Mesodermal cell (in vitro differentiated cells): Measurements from ENCODE around the gene PIGM.

Experiments
- H3K27ac ChIP-seq: 2 replicates; pipeline ENCODE4 v1.7.0; 2013; ENCODE audit warnings: mild to moderate bottlenecking, low read depth, low read length, moderate library complexity; ENCODE audit not compliant: severe bottlenecking
- H3K36me3 ChIP-seq: 2 replicates; pipeline ENCODE4 v1.7.1; 2013; ENCODE audit warnings: mild to moderate bottlenecking, low read length, moderate library complexity; ENCODE audit not compliant: control insufficient read depth, insufficient read depth
- H3K4me1 ChIP-seq: one replicate; pipeline ENCODE4 v1.7.1; 2013; ENCODE audit warnings: mild to moderate bottlenecking, low read length; ENCODE audit not compliant: insufficient read depth, control insufficient read depth, poor library complexity, severe bottlenecking
- H3K4me3 ChIP-seq: 2 replicates; pipeline ENCODE4 v1.7.0; 2013; ENCODE audit warnings: low read length, control low read depth, mild to moderate bottlenecking; ENCODE audit not compliant: insufficient read depth, poor library complexity, severe bottlenecking; ENCODE audit errors: extremely low read depth
- H3K9me3 ChIP-seq: 2 replicates; pipeline ENCODE4 v1.7.1; 2013; ENCODE audit warnings: mild to moderate bottlenecking, low read length, moderate library complexity; ENCODE audit not compliant: control insufficient read depth
- WGBS, 2 experiments: methylation state at CpG; one replicate each; pipeline ENCODE4 v1.1.5; 2013; ENCODE audit warnings: missing lambda C conversion rate in 2 of 2; ENCODE audit not compliant: insufficient coverage in 2 of 2; 5-methylcytosine and 5-hydroxymethylcytosine counted together

Gene PIGM

GRCh38 chr1:160045653-160046052 is 13.9 kb upstream of the PIGM start:
- 45 to 78% methylated on average over 1 to 2 of the region's 2 CpGs for WGBS, 2 experiments
- H3K4me1 ChIP-seq: peaks cover 7% of the 10 kb centered on the region
- H3K36me3 ChIP-seq: no peaks in the 10 kb centered on the region
- no peaks in the 10 kb centered on the region for H3K9me3 ChIP-seq
- H3K27ac ChIP-seq: no peak overlapping the region
- no peak overlapping the region for H3K4me3 ChIP-seq

GRCh38 chr1:160043543-160043942 is 11.8 kb upstream of the PIGM start:
- Histone ChIP-seq H3K9me3 (no peaks in the 10 kb centered on the region), H3K36me3 (no peaks in the 10 kb centered on the region), H3K4me1 (peaks cover 7% of the 10 kb centered on the region), H3K27ac (no peak overlapping the region), H3K4me3 (no peak overlapping the region)

GRCh38 chr1:160040476-160040875 is 8.7 kb upstream of the PIGM start:
- Histone ChIP-seq H3K27ac (no peak overlapping the region), H3K9me3 (no peaks in the 10 kb centered on the region), H3K36me3 (no peaks in the 10 kb centered on the region), H3K4me3 (no peak overlapping the region), H3K4me1 (no peaks in the 10 kb centered on the region)
- WGBS, 2 experiments: 92% methylated on average over 1 of the region's 1 CpG; no CpG with 5 or more reads in 1 of the 2 experiments

GRCh38 chr1:160032165-160032820 is 503 bp upstream of the PIGM start:
- H3K4me1 ChIP-seq: peaks cover 8% of the 10 kb centered on the region
- WGBS, 2 experiments: 19 to 32% methylated on average over 7 to 8 of the region's 18 CpGs
- no peaks in the 10 kb centered on the region for H3K36me3 ChIP-seq
- no peak overlapping the region for H3K27ac ChIP-seq
- no peaks in the 10 kb centered on the region for H3K9me3 ChIP-seq
- peak overlapping the region; percentile 77 for H3K4me3 ChIP-seq

- Histone ChIP-seq H3K4me3 (peak overlapping the region; percentile 77), H3K27ac (no peak overlapping the region), H3K9me3 (no peaks in the 10 kb centered on the region), H3K4me1 (peaks cover 8% of the 10 kb centered on the region), H3K36me3 (no peaks in the 10 kb centered on the region)
- 13 to 14% methylated on average over 11 to 23 of the region's 23 CpGs for WGBS, 2 experiments
These were observed 979 bp downstream of the PIGM start for GRCh38 chr1:160030657-160031364.

- Histone ChIP-seq H3K27ac (no peak overlapping the region), H3K36me3 (no peaks in the 10 kb centered on the region), H3K9me3 (no peaks in the 10 kb centered on the region), H3K4me1 (peaks cover 8% of the 10 kb centered on the region), H3K4me3 (no peak overlapping the region)
These were observed 3.4 kb downstream of the PIGM start for GRCh38 chr1:160028426-160028825.

GRCh38 chr1:160025314-160025713 is 6.5 kb downstream of the PIGM start:
- WGBS, 2 experiments: 75 to 100% methylated on average over 1 of the region's 1 CpG
- Histone ChIP-seq H3K36me3 (no peaks in the 10 kb centered on the region), H3K9me3 (no peaks in the 10 kb centered on the region), H3K27ac (no peak overlapping the region), H3K4me3 (no peak overlapping the region), H3K4me1 (peaks cover 4% of the 10 kb centered on the region)

GRCh38 chr1:160024195-160024905 is 7.4 kb downstream of the PIGM start:
- 86% methylated on average over 1 of the region's 2 CpGs; no CpG with 5 or more reads in 1 of the 2 experiments for WGBS, 2 experiments
- H3K27ac ChIP-seq: no peak overlapping the region
- H3K9me3 ChIP-seq: no peaks in the 10 kb centered on the region
- H3K4me3 ChIP-seq: no peak overlapping the region
- H3K4me1 ChIP-seq: peaks cover 7% of the 10 kb centered on the region
- H3K36me3 ChIP-seq: no peaks in the 10 kb centered on the region

- no peak overlapping the region for H3K27ac ChIP-seq
- H3K4me1 ChIP-seq: peaks cover 14% of the 10 kb centered on the region
- H3K4me3 ChIP-seq: no peak overlapping the region
- WGBS, 2 experiments: 82 to 87% methylated on average over 5 to 6 of the region's 6 CpGs
- no peaks in the 10 kb centered on the region for H3K9me3 ChIP-seq
- H3K36me3 ChIP-seq: no peaks in the 10 kb centered on the region
These were observed 9.2 kb downstream of the PIGM start for GRCh38 chr1:160022330-160023310.

GRCh38 chr1:160021376-160022074 is 10.3 kb downstream of the PIGM start:
- no peaks in the 10 kb centered on the region for H3K9me3 ChIP-seq
- no peak overlapping the region for H3K27ac ChIP-seq
- H3K4me3 ChIP-seq: no peak overlapping the region
- H3K36me3 ChIP-seq: no peaks in the 10 kb centered on the region
- WGBS, 2 experiments: 78 to 100% methylated on average over 2 of the region's 5 CpGs
- H3K4me1 ChIP-seq: peaks cover 14% of the 10 kb centered on the region
